ENCODE results near the gene UBQLN4. TPM values are rescaled to one million over a fixed set of nuclear protein-coding genes. Genes with fewer than 3 reads are reported as not detected.

Gene UBQLN4
- total RNA-seq = 18.5 and 26.7 TPM in 2 replicates

DNA sequence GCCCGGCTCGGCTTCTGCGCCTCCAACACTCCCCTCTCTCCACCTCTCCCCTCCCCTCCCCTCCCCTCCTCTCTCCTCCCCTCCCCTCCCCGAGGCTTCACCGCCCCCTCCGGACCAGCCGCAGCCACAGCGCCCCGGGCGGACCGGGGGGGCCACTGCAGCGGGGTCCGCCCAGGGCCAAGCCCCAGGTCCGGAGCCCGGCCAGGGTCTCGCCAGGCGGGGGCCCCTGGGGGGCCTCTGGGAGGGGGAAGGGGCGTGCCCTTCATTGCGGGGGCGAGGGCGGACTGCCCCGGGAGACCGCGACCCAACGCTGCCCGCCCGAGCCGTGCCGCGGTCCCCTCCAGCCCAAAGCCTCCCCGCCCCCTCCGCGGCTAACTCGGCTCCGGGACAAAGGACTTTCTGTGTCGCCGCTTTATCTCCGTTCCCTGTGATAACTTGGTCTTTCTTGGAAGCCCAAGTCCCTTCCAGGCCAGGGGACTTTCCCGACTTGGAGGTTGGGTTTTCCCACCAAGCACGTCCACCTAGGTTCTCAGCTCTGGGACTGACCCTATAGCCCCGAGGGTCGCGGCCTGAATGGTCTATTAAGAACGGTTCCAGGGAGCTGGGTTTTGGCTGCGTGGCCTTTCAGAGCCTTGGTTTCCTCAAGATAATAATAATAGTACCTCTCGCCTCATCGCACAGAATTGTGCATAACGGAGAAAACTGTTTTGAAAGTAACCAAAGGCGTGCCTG lies at the start of gene UBQLN4:
TSS of gene UBQLN4 (minus strand) at position 31 of the 732 bp plus-strand sequence. CDS start 97 bp downstream, outside the sequence.

DNA sequence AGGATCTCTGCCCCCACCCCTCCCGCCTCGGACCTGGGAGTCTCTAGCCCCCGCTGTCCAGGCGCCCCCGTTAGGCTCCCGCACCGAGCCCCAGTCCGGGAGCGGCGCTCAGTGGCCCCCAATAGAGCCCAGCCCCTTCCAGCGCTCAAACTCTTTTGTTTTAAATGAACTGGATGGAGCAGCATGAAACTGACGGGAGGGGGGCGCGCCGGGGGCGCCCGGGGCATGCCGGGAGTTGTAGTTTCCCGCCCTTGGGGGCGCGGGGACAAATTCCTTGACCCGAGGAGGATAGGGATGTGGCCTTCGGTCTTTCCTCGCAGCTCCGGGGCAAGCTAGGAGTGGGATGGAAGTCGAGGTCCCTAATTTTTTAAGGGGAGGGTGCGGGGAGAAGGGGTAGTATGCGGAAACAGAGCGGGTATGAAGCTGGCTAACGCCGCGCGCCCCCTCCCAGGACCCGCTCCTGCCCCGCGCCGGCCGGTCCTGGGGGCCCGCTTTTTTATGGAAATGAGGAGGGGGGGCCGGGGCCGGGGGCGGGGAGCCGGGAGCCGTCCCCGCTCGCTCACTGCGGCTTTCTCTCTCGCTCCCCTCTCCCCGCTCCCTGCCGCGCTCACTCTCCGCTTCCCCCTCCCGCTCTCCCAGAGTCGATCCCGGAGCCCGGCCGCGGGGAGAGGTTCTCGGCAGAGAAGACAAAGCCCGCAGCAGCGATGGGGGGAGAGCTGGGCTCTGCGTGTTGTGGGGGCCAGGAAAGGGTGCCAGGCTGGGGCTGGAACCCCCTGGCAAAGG lies 28.9 kb upstream of the UBQLN4 start, which contains the start of gene MEX3A:
TSS of gene MEX3A (minus strand) at position 157 of the 783 bp plus-strand sequence. CDS start 467 bp downstream, outside the sequence.

DNA sequence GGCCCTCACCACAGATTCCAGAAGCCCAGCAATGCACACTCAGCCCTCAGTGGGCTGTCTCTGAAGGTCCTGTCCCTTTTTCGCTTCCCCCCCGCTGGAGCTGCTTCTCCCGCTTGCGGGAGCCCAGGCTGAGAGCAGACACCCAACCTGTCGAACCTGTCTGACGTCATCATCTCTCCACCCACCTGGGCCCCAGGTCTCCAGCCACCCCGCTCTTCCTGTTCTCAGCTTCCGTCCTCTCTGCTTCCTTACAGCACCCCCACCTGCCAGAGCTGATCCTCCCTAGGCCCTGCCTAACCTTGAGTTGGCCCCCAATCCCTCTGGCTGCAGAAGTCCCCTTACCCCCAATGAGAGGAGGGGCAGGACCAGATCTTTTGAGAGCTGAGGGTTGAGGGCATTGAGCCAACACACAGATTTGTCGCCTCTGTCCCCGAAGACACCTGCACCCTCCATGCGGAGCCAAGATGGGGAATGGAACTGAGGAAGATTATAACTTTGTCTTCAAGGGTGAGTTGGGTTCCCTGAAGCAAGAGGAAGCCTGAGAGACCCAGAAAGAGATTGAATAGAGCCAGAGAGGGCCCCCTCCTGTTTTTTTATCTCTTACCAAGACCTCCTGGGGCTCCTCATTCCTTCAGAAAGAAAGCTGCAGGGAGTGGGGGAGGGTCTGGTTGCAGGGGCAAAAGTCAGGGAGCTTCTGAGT lies 7.5 kb upstream of the UBQLN4 start, which contains the start of gene RAB25:
TSS of gene RAB25 (plus strand) at position 224 of the 700 bp plus-strand sequence. CDS start at position 465, 241 bp downstream.

DNA sequence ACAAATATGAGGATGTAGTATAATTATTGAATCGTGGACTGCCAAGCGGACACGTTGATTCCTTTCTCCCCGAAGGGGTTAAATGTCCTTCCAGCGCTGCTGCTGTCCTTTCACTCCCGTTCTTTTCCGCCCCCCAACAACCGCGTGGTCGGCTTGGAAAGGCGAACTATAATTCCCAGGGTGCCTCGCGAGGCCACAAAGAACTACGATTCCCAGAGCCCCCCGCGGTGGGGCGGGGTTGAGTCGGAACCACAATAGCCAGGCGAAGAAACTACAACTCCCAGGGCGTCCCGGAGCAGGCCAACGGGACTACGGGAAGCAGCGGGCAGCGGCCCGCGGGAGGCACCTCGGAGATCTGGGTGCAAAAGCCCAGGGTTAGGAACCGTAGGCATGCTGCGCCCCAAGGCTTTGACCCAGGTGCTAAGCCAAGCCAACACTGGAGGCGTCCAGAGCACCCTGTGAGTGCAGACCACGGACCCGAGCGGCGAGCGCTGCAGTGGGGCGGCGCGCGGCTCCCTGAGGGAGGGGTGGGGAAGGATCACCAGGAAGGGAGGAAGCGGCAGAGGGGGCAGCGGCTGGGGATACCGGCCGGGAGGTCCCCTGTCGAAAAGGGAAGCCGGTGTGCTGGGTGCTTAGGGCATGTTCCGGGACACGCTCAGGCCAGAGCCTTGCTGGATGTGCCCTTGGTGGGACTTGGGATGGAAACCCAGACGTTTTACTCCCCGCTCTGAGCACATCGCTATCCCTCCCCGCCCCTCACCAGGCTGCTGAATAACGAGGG lies 1.1 kb upstream of the UBQLN4 start, which contains the start of gene LAMTOR2:
TSS of gene LAMTOR2 (plus strand) at position 283 of the 781 bp plus-strand sequence. CDS start at position 391, 108 bp downstream.

DNA sequence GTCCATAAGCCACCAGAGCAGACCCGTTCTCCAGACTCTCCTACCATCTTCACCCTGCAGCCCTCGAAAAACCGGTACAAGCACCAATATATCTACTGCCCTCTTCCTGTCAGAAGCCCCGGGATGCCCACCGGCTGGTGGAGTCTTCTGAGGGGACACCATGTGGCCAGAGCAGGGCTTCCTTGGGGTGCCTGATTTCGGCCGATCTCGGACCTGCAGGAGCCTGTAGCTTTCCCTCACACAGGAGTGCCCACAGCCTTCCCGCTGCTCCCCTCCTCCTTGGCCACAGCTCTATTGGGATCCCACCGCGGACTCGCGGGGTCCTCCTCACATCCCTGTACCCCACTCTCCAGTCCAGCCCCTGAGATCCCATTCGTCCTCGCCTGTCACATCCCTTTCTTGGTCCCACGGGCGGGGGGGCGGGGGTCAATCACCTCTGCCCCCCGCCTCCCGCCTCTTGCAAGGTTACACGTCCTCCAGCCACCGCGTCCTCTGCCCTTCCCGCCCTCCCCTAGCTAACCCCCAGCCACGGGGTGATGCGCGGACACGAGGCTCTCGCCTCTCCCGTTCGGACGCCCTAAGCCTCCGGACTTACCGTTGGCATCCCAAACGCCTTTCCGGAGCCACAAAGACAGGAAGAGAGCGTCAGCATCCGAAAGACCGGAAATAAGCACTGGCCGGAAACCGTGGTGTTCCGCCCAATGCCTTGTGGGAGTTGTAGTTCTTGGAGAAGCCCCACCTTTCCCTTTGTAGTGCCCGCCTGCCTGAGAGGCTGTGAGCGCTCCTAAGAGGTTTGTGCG lies 33.1 kb downstream of the UBQLN4 start, which contains the start of gene SSR2:
TSS of gene SSR2 (minus strand) at position 659 of the 800 bp plus-strand sequence. CDS start 784 bp downstream, outside the sequence.

Other genes starting within 250 kb of the UBQLN4 start
- 22.9 and 31.3 TPM in 2 replicates for gene GON4L, start 196.6 kb downstream of the UBQLN4 start, total RNA-seq
- gene SYT11, start 194.2 kb downstream of the UBQLN4 start, total RNA-seq = 0.34 and 0.36 TPM in 2 replicates
- gene RIT1, start 142.4 kb downstream of the UBQLN4 start, total RNA-seq = 37.9 and 54.8 TPM in 2 replicates
- gene KHDC4, start 119.4 kb downstream of the UBQLN4 start, total RNA-seq = 28.4 and 34.4 TPM in 2 replicates
- not detected in 2 replicates for gene RXFP4, start 112.2 kb downstream of the UBQLN4 start, total RNA-seq
- 131 and 138 TPM in 2 replicates for gene ARHGEF2, start 75.3 kb downstream of the UBQLN4 start, total RNA-seq
- gene SSR2, start 32.8 kb downstream of the UBQLN4 start, total RNA-seq = 168 and 426 TPM in 2 replicates
- 60.7 and 67.3 TPM in 2 replicates for gene LAMTOR2, start 984 bp upstream of the UBQLN4 start, total RNA-seq
- 46.8 and 48.7 TPM in 2 replicates for gene RAB25, start 7.4 kb upstream of the UBQLN4 start, total RNA-seq
- 1.7 and 6.0 TPM in 2 replicates for gene MEX3A, start 28.7 kb upstream of the UBQLN4 start, total RNA-seq
- gene LMNA, start 60.9 kb upstream of the UBQLN4 start, total RNA-seq = 455 and 618 TPM in 2 replicates
- 3.8 and 11.9 TPM in 2 replicates for gene SEMA4A, start 99.8 kb upstream of the UBQLN4 start, total RNA-seq
- gene SLC25A44, start 140.3 kb upstream of the UBQLN4 start, total RNA-seq = 9.2 and 14.5 TPM in 2 replicates
- gene PMF1, start 159.2 kb upstream of the UBQLN4 start, total RNA-seq = 21.2 and 44.4 TPM in 2 replicates
- under 0.01 and 0.07 TPM in 2 replicates for gene BGLAP, start 188.4 kb upstream of the UBQLN4 start, total RNA-seq
- gene PAQR6, start 194.3 kb upstream of the UBQLN4 start, total RNA-seq = 0.34 and 1.1 TPM in 2 replicates
- gene SMG5, start 229.0 kb upstream of the UBQLN4 start, total RNA-seq = 47.8 and 91.1 TPM in 2 replicates
- 9.2 and 16.1 TPM in 2 replicates for gene TMEM79, start 230.5 kb upstream of the UBQLN4 start, total RNA-seq
- gene GLMP, start 241.9 kb upstream of the UBQLN4 start, total RNA-seq = 27.0 and 28.6 TPM in 2 replicates
- 0.57 TPM in 1 of 2 replicates, not detected in the other for gene VHLL, start 245.5 kb upstream of the UBQLN4 start, total RNA-seq

Data from nasal cavity respiratory epithelium epithelial cell of viscerocranial mucosa (primary cell).